GM21381 (cell line): ENCODE data around the gene FAM53A.
"Not testable (repeated sequence)": the region's sequence is repeated elsewhere in the genome, so short reads cannot be mapped to it uniquely, and the experiment has no call there.

Source experiments
- ATAC-seq: cut with Tn5 transposase; IDR thresholded peaks from one replicate; pipeline ENCODE4 v1.9.1; 2021; ENCODE audit warnings: mild to moderate bottlenecking, moderate library complexity; ENCODE audit not compliant: unreplicated experiment

Gene FAM53A

GRCh38 chr4:1608821-1609500, 75.2 kb downstream of the FAM53A start:
- no peak for ATAC-seq

GRCh38 chr4:1608196-1608820, 75.8 kb downstream of the FAM53A start:
- ATAC-seq = no peak

GRCh38 chr4:1607436-1608195, 76.5 kb downstream of the FAM53A start:
- ATAC-seq = not testable (repeated sequence)

GRCh38 chr4:1604706-1605205, 79.4 kb downstream of the FAM53A start:
- no peak for ATAC-seq

- no peak for ATAC-seq
These were observed 79.9 kb downstream of the FAM53A start for GRCh38 chr4:1604181-1604705.

- no peak for ATAC-seq
These were observed 80.5 kb downstream of the FAM53A start for GRCh38 chr4:1603413-1604135.

- no peak for ATAC-seq
These were observed 81.3 kb downstream of the FAM53A start for GRCh38 chr4:1602655-1603412.

GRCh38 chr4:1601852-1602654, 82.1 kb downstream of the FAM53A start:
- no peak for ATAC-seq

- no peak for ATAC-seq
These were observed 82.6 kb downstream of the FAM53A start for GRCh38 chr4:1601533-1601835.

GRCh38 chr4:1600811-1601532, 83.1 kb downstream of the FAM53A start:
- ATAC-seq = no peak

- ATAC-seq = no peak
These were observed 83.8 kb downstream of the FAM53A start for GRCh38 chr4:1600211-1600780.

- ATAC-seq = no peak
These were observed 84.5 kb downstream of the FAM53A start for GRCh38 chr4:1599491-1600210.

GRCh38 chr4:1599026-1599481, 85.1 kb downstream of the FAM53A start:
- no peak for ATAC-seq

GRCh38 chr4:1598206-1599025, 85.7 kb downstream of the FAM53A start:
- no peak for ATAC-seq

GRCh38 chr4:1597021-1597931, 86.8 kb downstream of the FAM53A start:
- no peak for ATAC-seq

- no peak for ATAC-seq
These were observed 87.7 kb downstream of the FAM53A start for GRCh38 chr4:1596393-1596792.
